PC-9 (cell line): ENCODE results near the gene IFT88.

ENCODE experiments used
- EZH2 ChIP-seq: fragments of 200-600 bp; sonication (generic); IDR thresholded peaks from 2 replicates; pipeline ENCODE4 v1.8.0; 2017; ENCODE audit warnings: antibody characterized with exemption, low read depth
- TF ChIP-seq, protein P1 (sequence below): fragments of 200-600 bp; sonication (generic); conservative IDR thresholded peaks from 2 replicates; pipeline ENCODE4 v1.6.1; 2017; ENCODE audit warnings: mixed run types, antibody characterized with exemption, mild to moderate bottlenecking, moderate library complexity

DNA sequence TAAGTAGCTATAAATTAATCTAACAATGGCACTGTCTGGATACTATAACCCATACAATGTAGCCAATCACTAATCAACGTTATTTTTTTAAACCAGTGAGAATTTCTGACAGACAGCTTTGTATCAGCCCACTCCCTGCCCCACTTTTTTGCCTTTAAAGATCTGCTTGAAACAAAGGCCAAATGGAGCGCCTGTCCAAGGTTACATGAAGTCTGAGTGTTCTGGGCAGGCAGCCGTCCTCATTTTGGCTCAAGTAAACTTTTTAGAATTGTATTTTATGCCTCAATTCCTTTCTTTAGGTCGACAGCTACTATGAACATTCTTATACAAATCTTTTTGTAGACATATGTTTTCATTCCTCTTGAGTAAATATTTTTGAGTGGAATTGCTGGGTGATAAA is 6.2 kb downstream of the IFT88 start:
- TF ChIP-seq, protein P1, sequence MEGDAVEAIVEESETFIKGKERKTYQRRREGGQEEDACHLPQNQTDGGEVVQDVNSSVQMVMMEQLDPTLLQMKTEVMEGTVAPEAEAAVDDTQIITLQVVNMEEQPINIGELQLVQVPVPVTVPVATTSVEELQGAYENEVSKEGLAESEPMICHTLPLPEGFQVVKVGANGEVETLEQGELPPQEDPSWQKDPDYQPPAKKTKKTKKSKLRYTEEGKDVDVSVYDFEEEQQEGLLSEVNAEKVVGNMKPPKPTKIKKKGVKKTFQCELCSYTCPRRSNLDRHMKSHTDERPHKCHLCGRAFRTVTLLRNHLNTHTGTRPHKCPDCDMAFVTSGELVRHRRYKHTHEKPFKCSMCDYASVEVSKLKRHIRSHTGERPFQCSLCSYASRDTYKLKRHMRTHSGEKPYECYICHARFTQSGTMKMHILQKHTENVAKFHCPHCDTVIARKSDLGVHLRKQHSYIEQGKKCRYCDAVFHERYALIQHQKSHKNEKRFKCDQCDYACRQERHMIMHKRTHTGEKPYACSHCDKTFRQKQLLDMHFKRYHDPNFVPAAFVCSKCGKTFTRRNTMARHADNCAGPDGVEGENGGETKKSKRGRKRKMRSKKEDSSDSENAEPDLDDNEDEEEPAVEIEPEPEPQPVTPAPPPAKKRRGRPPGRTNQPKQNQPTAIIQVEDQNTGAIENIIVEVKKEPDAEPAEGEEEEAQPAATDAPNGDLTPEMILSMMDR = no peak
- TF ChIP-seq EZH2 = no peak
